Measurements from ENCODE around the gene CYTL1.
"Not testable (repeated sequence)": the region's sequence is repeated elsewhere in the genome, so short reads cannot be mapped to it uniquely, and the experiment has no call there.

The CYTL1 gene

DNA sequence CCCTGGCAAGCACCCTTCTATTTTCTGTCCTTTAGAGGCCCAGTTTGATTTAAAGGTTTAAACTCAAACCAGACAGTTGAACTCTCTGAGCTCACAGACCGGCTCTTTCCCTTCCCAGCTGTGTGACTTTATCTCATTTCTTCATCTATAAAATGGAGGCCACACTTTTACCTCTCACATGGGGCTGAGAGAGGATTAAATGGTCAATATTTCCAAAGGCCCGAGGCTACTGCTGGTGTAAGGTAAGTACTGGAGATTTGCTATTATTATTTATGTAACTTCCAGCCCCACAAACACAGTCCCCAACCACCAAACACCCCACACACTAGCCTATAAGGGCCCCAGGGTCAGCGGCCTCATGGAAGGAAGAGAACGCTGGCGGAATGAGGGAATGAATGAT is 13.6 kb upstream of the CYTL1 start:
- DNase-seq: no peak

DNA sequence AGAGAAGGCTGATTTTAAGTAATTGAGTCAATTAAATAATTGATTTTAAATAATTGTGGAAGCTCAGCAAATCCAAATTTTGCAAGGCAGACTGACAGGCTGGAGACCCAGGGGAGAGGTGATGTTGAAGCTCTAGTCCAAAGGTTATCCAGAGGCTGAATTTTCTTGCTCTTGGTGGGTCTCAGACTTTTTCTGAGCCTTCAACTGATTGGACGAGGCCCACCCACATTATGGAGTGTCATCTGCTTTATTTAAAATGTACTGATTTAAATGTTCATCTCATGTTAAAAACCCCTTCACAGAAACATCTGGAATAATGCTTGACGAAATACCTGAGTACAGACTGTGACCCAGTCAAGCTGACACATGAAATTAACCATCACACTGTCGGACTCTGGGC is 11.7 kb upstream of the CYTL1 start:
- no peak for DNase-seq

DNA sequence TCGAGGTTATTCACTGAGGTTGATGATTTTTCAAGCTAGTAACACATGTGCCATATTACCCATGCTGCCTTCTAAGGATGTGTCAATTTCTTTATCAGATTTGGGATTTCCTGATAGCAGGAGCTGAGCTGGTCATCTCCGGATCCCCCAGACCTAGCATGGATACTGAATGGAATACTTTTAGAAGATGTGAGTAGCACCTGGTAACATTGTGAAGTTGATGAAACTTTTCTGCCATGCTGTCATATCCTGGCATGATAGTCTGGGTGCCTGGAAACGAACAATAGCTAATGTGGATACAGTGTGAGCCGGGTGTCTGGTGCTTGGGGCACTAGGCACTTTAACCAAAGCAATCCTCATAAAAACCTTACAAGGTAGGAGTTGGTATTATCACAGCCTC is 11.0 kb upstream of the CYTL1 start:
- DNase-seq: no peak

DNA sequence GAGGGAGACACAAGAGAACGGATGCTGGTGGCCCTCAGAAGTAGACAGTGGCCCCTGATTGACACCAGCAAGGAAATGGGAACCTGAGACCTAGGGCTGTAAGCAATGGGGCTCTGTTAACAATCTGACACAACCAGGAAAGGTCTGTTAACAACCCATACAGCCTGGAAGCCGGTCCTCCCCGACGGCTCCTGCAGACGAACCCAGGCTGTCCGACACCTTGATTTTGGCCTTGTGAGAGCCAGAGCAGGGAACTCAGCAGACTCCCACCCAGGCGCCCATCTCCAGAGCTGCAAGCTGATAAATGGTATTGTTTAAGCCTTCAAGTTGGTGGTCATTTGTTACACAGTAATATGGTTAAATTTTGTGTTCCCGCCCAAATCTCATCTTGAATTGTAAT is 10.2 kb upstream of the CYTL1 start:
- no peak for DNase-seq

DNA sequence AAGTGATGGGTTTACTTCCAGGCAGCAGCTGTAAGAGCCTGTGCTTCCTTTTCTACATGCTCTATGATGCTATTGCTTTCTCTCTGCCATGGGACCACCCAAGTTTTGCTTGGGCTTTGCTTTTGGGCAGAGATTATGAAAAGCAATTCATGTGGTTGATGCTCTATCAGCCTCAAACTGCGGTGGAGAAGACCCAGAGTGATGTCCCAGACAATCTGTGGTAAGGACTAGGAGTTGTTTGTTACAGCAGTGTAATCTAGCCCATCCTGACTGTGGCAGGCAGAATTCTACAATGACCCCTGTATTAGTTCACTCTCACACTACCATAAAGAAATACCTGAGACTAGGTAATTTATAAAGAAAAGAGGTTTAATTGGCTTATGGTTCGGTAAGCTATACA is 9.2 kb upstream of the CYTL1 start:
- DNase-seq: no peak

DNA sequence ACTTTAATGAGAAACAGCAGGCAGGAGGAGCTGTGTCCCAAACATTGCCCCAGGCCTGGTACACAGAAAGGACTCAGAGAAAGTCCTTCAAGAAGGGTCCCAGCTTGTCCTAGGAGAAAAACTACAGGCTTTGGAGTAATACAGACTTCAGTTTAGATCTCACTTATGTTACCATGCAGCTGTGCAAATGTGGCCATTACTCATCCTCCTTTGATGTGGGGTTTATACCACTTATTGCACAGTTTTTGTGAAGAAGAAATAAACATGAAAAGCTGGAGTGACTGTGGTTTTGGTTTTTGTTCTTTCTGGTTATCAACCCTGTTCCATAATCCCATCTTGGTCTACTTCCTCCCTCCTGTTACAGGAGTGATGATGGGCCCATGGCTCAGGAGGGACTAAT is 8.1 kb upstream of the CYTL1 start:
- no peak for DNase-seq

DNA sequence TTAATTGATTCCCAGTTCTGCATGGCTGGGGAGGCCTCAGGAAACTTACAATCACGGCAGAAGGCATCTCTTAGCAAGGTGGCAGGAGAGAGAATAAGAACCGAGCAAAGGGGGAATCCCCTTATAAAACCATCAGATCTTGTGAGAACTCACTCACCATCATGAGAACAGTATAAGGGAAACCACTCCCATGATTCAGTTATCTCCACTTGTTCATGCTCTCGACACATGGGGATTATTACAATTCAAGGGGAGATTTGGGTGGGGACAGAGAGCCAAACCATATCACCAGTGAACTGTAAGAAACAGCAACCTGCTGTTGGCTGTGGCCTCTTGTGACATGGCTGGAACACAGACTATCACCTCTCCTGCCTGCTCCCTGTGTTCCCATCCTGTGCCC is 7.1 kb upstream of the CYTL1 start:
- no peak for DNase-seq

DNA sequence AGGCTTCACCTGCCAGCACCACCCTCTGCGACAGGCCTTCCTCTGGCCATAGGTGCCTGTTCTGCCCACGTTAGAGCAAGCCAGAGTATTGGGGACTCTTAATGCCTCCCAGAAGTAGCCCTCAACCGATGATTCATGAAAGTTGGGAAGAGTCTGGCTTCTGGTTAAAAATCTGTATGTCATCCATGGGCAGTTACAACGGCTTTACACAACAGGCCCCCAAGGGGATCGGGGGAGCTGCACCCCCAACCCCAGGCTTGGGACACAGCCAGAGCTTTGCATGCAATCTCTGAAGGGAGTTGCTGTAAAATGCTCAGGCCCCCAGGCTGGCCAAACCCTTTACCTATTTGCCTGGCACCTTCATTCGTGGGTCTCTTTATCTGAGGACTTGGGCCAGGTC is 5.4 kb upstream of the CYTL1 start:
- DNase-seq: no peak

DNA sequence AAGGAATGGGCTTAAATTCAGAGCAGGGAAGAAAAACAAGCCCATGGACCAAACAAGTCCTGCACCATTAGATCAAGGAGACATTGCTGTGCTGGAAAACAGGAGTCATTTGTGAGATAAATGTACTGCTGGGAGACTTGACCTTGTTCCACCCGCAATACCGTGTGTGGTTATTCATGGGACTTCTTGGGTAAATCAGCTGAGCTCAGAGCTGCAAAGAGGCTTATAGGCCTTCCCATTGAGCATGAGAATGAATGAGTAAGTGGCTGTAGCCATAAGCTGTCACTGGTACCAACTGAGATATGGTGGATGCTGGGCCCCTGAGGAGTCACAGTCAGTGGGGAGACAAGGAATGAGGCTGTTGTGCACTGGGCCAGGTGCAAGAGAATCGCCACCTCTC is 2.3 kb upstream of the CYTL1 start:
- no peak for DNase-seq

DNA sequence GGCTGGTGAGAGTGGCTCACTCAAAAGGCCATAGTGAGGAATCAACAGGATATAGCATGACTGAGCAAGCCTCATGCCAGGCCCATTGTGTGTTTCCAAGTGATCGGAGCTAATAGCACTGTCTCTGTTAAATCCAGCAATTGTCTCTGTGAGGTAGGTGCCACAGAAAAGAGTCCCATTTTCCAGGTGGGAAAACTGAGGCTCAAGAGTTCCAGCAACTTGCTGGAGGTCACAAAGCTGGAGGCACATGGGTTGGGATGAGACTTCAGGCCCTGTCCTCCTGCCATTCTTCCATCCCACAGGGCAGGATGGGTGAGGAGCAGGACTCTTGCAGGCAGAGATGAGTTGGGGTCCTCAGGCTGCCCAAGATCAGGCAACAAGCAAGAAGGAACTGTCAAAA is 1.1 kb upstream of the CYTL1 start:
- no peak for DNase-seq

DNA sequence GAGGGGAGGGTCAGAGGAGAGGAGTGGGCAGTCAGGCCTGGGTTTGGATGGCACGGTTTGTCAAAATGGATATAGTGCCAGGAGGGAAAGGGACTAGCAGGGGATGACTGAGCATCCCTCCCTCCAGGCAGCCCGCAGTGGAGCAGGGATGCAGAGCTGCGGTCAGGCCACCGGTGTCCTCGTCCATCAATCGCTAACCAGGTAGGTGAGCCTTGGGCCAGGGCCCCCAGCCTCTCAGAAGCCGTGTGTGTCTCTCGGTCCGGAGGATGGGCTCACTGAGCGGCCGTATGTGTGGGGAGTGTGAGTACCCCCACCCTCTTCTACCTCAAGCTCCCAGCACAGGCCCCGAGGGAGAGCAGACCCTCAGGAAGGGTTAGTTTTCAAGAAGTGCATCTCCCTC is 538 bp upstream of the CYTL1 start:
- DNase-seq: no peak

DNA sequence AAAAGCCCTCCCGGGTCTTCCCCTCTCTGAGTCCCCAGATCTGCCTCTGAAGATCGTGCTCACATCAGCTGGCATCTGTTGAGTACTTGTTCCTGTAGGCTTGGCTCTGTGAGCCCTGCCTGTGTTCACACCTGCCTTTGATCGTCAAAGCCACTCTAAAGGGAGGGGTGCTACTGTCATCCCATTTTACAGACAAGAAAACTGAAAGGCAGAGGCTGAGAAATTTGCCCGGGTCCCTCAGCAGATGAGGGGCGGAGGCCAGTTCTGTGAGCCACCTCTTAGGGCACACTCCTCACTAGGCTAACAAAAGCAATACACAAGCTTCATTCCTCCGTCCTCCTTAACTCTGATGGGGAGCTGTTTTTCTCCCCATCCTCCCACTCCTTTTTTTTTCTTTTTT is 655 bp downstream of the CYTL1 start:
- DNase-seq: no peak

DNA sequence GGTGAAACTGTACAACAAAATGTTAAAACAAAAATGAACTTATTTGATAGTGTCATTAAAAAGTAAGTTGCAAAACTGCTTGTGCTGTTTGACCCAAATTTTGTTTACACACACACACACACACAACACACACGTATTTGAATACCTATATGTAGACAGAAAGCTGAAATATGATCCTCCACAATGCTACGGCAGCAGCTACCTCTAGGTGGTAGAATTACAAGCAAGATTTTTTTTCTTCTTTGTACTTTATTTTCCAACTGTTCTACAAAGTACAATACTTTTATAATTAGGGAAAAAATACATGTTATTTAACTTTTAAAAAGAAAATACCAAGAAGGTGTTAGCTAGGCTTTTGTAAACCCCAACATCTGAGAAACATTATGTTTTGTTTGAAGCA is 1.2 kb downstream of the CYTL1 start:
- no peak for DNase-seq

DNA sequence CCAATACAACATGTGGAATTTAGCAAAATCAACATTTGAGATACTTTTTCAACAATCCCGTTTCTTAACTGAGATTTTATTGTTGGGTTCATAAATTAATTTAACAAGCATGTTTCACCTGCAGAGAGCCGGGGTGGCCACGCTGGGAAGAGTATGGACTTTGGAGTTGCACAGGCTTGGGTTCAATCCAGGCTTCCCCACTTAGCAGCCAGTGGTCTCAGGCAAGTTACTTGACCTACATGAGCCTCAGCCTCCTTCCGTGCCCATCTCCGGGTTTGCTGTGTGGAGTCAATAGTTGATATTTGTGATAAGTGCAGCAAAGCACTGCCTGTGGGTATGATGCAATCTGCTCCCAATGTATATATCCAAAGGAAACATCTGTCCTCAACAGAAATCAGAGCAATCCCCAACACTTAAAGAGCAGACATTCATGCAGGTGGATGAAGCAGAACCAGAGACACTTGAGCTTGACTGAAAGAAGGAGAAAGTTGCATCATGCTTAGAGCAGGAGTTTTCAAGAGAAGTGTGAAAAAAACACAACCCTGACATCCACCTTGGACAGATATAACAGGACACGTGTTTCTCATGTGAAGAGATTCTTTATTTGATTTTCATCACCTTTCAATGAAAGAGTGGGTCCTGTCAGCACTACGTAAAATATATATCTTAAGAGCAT is 5.1 kb downstream of the CYTL1 start:
- no peak for DNase-seq

DNA sequence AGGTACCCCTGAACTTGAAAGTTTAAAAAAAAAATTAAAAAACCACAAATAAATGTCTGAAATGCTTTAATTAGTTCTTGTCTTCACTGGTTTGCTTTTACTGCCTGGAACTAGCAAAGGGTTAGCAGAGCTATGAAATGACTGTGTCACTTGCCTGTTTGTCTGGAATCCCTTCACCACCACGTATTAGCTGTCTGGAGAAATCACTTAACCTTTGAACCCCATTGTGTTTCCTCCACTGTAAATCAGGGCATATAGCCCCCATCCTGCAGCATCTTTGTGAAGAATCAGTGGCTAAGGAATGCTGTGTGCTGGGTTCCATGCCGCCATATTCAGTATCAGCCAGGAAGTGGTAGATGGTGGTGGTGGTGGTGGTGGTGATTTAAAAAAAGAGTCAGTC is 6.3 kb downstream of the CYTL1 start:
- no peak for DNase-seq

DNA sequence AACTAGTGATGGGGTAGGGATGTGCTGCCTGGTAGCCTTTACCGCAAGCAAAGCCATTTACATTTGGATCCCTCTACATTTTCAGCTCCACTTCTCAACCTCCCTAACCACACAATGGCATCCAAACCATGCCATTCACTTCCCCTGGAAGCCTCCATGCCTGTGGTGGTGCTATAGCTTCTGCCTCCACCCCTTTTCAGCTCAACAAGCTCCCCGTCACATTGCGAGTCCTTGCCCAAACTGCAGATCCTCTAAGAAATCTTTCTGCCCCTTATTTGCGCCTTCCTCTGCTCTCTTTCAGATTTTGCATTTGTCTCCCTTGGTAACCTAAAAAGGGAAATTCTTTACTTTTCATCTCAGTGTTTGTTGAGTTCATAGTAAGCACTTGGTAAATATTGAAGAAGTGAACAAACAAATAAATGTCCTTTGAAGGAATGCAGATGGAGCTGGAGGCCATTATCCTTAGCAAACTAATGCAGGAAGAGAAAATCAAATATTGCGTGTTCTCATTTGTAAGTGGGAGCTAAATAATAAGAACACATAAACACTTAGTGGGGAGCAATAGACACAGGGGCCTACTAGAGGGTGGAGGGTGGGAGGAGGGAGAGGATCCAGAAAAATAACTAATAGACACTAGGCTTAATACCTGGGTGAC is 6.9 kb downstream of the CYTL1 start:
- no peak for DNase-seq

DNA sequence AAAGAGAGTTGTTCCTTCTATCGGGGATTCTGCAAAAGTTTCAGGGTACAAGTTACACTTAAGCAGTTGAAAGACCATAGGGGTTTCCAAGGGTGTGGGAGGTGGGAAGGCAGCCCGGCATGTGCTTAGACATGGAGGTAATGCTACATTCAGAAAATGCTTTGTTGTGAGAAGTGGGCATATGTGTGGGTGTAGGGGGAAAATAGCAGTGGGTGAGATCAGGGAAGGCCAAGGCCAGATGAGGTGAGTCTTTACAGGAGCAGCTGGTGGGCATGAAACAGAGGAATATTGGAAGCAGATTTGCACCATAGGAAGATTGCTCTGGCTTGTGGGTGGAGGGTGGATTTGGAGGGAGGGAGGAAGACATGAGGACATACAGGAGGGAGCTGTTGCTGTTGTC is 8.3 kb downstream of the CYTL1 start:
- DNase-seq: no peak

DNA sequence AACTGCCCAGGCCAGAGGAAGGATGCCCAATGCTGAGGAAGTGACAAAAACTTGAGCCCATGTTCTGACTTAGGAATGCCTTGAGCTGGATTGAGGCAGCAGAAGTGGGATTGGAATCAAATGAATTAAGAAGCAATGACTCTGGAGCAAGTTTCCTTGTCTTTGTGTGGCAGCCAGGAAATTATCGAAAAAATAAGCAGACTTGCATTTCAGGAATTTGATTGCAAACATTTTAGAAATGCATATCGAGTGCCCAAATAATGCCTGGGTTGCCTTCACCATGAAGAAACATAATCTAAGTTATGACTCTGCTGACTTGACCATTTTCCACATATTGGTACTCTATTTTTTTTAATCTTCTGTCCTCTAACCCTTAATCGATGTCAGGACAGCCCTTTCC is 9.5 kb downstream of the CYTL1 start:
- DNase-seq: no peak

DNA sequence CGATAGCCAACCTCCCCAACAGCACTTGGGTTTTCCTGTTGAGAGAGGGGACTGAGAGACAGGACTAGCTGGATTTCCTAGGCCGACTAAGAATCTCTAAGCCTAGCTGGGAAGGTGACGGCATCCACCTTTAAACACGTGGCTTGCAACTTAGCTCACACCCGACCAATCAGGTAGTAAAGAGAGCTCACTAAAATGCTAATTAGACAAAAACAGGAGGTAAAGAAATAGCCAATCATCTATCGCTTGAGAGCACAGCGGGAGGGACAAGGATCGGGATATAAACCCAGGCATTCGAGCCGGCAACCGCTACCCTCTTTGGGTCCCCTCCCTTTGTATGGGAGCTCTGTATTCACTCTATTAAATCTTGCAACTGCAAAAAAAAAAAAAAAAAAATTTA is 12.3 kb downstream of the CYTL1 start:
- not testable (repeated sequence) for DNase-seq

DNA sequence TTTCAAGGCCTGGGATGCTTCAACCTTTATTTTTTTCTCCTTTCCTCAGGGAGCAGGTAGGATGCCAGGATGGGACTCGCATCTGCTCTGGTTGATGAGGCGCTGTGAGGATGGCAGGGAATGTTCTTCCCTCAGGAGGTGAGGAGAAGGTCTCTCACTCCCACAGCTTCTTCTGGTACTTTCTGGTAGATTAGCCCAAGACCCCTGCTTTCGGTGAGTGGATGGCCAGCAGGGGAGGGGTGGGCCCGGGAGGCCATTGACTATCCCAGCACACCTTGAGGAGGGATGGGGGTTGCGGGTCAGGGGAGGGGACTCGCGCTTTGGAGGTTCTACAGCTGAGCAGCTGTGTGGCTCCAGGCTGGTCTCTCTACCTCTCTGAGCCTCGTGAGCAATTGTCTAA is 14.8 kb downstream of the CYTL1 start:
- DNase-seq: no peak

DNA sequence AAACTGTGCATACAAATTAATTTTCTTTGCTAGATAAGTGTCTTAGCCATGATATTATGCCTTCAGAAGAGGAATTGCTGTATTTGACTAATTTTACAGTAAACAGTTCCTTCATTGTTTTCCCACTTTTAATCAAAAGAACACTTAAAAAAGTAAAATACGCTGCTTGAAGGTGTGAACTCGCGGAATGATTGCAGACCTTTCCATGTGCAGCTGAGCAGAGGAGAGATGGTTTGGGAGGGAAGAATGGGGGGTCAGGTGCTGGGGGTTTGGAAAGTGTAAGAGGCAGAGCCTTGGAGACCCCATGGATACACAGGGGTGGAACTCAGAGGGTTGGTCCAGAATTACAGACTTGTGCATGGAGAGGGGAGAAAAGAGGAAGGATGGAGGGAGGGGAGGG is 15.3 kb downstream of the CYTL1 start:
- DNase-seq: no peak

DNA sequence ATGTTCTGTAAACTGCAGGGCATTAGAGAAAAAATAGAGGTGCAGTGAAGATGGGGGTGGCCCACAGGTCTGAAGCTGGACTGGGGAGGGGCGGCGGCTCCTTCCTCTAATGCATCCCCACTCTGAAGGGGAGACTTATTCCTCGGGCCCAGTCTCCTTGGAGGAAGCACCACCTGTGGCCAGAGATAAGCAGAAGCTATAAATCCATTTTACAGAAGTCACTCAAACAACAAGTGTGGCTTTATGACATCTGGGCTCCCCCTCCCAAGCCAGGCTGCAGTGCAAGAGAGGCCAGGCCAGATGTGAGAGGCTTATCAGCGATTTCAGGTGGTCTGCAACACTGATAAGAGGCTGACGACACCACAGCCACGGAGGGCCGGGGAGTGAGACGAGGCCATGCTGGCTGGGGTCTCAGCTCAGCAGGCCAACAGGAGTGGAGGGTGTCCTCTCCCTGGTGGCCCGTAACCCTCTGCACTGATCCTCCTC is 15.8 kb downstream of the CYTL1 start:
- no peak for DNase-seq

DNA sequence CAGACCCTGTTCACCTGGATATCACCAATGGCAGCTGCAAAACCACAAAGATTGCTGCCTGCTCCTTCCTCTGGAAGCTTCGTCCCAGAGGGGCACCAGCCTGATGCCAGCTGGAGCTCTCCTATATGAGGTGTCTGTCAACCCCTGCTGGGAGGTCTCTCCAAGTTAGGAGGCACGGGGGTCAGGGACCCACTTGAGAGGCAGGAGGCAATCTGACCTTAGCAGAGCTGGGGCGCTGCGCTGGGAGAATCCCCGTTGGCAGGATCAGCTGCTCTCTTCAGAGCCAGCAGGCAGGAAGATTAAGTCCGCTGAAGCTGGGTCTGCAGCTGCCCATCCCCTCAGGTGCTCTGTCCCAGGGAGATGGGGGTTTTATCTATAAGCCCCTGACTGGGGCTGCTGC is 17.6 kb downstream of the CYTL1 start:
- not testable (repeated sequence) for DNase-seq

DNA sequence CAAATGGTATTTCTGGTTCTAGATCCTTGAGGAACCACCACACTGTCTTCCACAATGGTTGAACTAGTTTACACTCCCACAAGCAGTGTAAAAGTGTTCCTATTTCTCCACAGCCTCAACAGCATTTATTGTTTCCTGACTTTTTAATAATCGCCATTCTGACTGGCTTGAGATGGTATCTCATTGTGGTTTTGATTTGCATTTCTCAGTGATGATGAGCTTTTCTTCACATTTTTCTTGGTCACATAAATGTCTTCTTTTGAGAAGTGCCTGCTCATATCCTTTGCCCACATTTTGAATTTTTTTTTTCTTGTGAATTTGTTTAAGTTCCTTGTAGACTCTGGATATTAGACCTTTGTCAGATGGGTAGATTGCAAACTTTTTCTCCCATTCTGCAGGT is 22.3 kb downstream of the CYTL1 start:
- not testable (repeated sequence) for DNase-seq

DNA sequence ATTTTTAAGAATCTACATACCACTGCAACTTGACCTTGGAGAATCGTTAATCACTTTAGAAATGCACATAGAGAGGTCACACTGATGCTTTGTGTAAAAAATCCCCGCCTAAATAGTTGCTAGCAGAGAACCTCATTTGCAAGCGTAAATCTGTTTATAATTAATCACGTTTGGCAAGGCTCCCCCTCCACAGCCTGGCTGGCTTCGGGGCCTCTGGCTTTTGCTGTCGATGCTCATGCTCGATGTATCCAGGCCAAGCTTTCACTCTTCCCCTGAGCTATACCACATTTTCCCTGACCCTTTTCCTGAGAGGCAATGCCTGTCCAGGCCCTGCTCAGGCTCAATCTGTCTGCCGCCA is 23.4 kb downstream of the CYTL1 start:
- no peak for DNase-seq
